ENCODE measurements around the gene LRCOL1.

DNA sequence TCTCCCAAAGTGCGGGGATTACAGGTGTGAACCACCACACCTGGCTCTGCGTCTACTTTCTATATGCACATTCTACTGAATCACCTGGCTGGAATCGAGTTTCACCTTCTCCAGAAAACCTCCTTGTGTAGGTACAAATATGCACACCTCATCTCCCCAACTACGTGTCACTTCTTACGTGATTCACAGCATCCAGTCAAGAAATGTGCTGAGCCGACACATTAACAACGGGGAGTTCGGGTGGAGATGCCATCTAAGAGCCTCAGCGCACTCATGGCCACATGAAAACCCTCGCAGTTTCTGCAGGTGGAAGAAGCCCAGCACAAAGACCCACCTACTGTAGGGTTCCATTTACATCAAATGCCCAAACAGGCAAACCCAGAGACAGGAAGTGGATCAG lies 37.5 kb upstream of the LRCOL1 start:
- TF ChIP-seq, protein P1, sequence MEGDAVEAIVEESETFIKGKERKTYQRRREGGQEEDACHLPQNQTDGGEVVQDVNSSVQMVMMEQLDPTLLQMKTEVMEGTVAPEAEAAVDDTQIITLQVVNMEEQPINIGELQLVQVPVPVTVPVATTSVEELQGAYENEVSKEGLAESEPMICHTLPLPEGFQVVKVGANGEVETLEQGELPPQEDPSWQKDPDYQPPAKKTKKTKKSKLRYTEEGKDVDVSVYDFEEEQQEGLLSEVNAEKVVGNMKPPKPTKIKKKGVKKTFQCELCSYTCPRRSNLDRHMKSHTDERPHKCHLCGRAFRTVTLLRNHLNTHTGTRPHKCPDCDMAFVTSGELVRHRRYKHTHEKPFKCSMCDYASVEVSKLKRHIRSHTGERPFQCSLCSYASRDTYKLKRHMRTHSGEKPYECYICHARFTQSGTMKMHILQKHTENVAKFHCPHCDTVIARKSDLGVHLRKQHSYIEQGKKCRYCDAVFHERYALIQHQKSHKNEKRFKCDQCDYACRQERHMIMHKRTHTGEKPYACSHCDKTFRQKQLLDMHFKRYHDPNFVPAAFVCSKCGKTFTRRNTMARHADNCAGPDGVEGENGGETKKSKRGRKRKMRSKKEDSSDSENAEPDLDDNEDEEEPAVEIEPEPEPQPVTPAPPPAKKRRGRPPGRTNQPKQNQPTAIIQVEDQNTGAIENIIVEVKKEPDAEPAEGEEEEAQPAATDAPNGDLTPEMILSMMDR (IDR thresholded peaks at IDR 0.05) = no peak
- TF ChIP-seq ZNF121 (CRISPR knock-in tag; IDR thresholded peaks at IDR 0.05) = no peak
- TF ChIP-seq, protein P2, sequence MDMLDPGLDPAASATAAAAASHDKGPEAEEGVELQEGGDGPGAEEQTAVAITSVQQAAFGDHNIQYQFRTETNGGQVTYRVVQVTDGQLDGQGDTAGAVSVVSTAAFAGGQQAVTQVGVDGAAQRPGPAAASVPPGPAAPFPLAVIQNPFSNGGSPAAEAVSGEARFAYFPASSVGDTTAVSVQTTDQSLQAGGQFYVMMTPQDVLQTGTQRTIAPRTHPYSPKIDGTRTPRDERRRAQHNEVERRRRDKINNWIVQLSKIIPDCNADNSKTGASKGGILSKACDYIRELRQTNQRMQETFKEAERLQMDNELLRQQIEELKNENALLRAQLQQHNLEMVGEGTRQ (CRISPR knock-in tag; IDR thresholded peaks at IDR 0.05) = no peak
- no peak for TF ChIP-seq CBFB (CRISPR knock-in tag; IDR thresholded peaks at IDR 0.05; ENCODE audit: low read depth)
- TF ChIP-seq, protein P3, sequence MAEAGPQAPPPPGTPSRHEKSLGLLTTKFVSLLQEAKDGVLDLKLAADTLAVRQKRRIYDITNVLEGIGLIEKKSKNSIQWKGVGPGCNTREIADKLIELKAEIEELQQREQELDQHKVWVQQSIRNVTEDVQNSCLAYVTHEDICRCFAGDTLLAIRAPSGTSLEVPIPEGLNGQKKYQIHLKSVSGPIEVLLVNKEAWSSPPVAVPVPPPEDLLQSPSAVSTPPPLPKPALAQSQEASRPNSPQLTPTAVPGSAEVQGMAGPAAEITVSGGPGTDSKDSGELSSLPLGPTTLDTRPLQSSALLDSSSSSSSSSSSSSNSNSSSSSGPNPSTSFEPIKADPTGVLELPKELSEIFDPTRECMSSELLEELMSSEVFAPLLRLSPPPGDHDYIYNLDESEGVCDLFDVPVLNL (CRISPR knock-in tag; IDR thresholded peaks at IDR 0.05; ENCODE audit: borderline replicate concordance, low read depth) = no peak
- TF ChIP-seq, protein P4, sequence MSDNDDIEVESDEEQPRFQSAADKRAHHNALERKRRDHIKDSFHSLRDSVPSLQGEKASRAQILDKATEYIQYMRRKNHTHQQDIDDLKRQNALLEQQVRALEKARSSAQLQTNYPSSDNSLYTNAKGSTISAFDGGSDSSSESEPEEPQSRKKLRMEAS (CRISPR knock-in tag; IDR thresholded peaks at IDR 0.05) = no peak
- TF ChIP-seq, protein P5, sequence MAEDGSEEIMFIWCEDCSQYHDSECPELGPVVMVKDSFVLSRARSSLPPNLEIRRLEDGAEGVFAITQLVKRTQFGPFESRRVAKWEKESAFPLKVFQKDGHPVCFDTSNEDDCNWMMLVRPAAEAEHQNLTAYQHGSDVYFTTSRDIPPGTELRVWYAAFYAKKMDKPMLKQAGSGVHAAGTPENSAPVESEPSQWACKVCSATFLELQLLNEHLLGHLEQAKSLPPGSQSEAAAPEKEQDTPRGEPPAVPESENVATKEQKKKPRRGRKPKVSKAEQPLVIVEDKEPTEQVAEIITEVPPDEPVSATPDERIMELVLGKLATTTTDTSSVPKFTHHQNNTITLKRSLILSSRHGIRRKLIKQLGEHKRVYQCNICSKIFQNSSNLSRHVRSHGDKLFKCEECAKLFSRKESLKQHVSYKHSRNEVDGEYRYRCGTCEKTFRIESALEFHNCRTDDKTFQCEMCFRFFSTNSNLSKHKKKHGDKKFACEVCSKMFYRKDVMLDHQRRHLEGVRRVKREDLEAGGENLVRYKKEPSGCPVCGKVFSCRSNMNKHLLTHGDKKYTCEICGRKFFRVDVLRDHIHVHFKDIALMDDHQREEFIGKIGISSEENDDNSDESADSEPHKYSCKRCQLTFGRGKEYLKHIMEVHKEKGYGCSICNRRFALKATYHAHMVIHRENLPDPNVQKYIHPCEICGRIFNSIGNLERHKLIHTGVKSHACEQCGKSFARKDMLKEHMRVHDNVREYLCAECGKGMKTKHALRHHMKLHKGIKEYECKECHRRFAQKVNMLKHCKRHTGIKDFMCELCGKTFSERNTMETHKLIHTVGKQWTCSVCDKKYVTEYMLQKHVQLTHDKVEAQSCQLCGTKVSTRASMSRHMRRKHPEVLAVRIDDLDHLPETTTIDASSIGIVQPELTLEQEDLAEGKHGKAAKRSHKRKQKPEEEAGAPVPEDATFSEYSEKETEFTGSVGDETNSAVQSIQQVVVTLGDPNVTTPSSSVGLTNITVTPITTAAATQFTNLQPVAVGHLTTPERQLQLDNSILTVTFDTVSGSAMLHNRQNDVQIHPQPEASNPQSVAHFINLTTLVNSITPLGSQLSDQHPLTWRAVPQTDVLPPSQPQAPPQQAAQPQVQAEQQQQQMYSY (CRISPR knock-in tag; IDR thresholded peaks at IDR 0.05) = no peak
